ENCODE measurements around the gene ZFAND6.
"Not testable (repeated sequence)": the region's sequence is repeated elsewhere in the genome, so short reads cannot be mapped to it uniquely, and the experiment has no call there.

The ZFAND6 gene

GRCh38 chr15:80095511-80095910, 36.0 kb downstream of the ZFAND6 start:
- DNase-seq (ENCODE audit: extremely low read depth in 1 of 2, low read depth in 1 of 2): no peak

GRCh38 chr15:80095969-80096368, 36.5 kb downstream of the ZFAND6 start:
- DNase-seq (ENCODE audit: extremely low read depth in 1 of 2, low read depth in 1 of 2): no peak

DNA sequence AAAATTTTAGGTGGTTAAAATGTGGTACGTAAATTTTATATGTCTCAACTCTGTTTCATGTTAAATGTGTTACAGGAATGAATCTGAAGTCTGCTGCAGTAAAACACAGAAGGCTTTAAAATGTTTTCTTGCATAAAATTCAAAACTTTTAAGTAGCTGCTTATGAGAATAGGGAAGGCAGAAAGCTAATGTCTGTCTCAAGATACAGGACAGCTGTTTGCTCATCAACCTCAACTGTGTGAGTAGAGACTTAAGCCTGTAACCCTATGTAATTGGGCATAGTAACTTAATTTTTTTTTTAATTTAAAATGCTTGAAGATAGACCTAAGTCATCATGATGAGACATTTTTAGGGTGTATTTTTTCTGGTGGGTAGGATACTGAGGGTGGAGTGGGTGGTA, 38.9 kb downstream of the ZFAND6 start:
- no peak for DNase-seq (ENCODE audit: extremely low read depth in 1 of 2, low read depth in 1 of 2)

GRCh38 chr15:80099241-80099640, 39.8 kb downstream of the ZFAND6 start:
- no peak for DNase-seq (ENCODE audit: extremely low read depth in 1 of 2, low read depth in 1 of 2)

DNA sequence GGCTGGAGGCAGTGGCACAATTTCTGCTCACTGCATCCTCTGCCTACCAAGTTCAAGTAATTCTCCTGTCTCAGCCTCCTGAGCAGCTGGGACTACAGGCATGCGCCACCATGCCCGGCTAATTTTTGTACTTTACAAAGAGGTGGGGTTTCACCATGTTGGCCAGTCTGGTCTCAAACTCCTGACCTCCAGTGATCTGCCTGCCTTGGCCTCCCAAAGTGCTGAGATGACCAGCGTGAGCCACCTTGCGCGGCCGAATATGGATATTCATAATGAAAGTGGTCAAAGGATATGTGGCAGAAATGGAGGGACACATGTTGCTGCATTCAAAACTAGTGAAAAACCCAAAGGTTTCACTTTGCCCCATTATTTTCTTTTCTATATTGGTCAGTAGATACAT, 40.2 kb downstream of the ZFAND6 start:
- not testable (repeated sequence) for DNase-seq (ENCODE audit: extremely low read depth in 1 of 2, low read depth in 1 of 2)

DNA sequence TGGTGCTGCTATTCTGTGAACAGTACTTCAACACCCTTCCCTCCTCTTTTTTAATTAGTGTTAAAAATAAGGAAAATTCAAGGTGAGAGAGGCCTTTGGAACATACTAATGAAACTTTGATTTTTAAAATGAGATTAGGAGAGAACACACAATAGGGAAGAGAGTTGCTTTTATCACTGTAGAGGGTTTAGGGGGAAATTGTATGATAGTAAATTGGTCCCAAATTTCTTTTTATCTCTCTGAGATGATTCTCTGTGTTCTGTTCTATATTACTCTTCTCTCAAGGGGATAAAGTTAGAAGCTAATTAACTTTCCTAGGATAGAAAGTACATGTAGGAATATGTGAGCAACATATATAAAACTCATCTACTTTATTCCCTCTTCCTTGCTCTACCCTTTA, 40.8 kb downstream of the ZFAND6 start:
- DNase-seq (ENCODE audit: extremely low read depth in 1 of 2, low read depth in 1 of 2): no peak

GRCh38 chr15:80105193-80105592, 45.7 kb downstream of the ZFAND6 start:
- DNase-seq (ENCODE audit: extremely low read depth in 1 of 2, low read depth in 1 of 2): no peak

DNA sequence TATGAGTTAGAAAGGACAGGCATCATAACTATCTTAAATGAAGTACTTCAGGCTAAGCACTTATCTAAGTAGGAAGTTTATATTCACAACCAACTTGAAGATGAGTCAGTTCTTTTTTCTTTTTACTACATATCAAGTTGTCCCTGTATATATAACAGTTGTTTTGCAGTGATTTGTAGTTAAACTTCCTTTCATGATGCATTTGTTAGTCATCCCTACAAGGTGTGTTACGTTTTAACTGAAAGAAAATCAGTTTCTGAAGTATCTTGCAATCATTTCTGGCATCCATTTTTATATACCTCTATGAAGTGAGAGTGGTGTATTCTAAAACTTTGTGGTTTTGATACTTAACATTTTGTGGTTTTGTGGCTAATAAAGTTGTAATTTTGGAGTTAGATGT, 46.1 kb downstream of the ZFAND6 start:
- no peak for DNase-seq (ENCODE audit: extremely low read depth in 1 of 2, low read depth in 1 of 2)

GRCh38 chr15:80106051-80106450, 46.6 kb downstream of the ZFAND6 start:
- no peak for DNase-seq (ENCODE audit: extremely low read depth in 1 of 2, low read depth in 1 of 2)

- no peak for DNase-seq (ENCODE audit: extremely low read depth in 1 of 2, low read depth in 1 of 2)
Observed at GRCh38 chr15:80107204-80107603, 47.7 kb downstream of the ZFAND6 start.

DNA sequence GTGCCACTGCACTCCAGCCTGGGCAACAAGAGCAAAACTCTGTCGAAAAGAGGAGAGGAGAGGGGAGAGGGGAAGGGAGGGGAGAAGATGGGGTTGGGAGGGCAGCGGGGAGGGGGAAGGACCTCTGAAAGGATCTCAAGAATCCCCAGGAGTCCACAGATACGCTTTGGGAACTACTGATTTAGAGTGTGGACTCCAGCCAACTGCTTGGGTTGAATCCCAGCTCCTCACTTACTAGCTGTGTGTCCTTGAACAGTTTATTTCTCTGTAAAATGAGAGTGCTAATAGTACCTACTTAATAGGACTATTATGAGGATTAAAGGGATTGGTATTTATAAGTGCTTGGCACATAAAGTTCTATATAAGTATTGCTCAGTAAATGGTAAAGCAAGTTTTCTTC, 48.3 kb downstream of the ZFAND6 start:
- DNase-seq (ENCODE audit: extremely low read depth in 1 of 2, low read depth in 1 of 2): no peak

DNA sequence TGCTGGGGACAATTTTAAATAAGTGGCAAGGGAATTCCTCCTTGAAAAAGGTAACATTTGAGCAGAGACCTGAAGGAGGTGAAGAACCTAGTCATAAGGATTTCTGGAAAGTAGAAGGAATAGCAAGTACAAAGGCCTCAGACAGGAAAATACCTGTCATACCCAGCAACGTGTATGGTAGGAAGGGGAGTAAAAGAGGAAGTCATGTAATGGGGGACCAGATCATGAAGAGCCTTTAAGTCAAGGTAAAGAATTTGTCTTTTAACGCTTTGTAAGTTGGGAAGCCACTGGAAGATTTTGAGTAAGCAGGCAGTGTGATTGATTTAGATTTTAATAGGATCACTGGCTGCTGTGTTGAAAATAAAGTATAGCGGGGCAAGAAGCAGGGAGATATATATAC, 49.9 kb downstream of the ZFAND6 start:
- DNase-seq (ENCODE audit: extremely low read depth in 1 of 2, low read depth in 1 of 2): no peak

GRCh38 chr15:80110920-80111319, 51.4 kb downstream of the ZFAND6 start:
- no peak for DNase-seq (ENCODE audit: extremely low read depth in 1 of 2, low read depth in 1 of 2)

DNA sequence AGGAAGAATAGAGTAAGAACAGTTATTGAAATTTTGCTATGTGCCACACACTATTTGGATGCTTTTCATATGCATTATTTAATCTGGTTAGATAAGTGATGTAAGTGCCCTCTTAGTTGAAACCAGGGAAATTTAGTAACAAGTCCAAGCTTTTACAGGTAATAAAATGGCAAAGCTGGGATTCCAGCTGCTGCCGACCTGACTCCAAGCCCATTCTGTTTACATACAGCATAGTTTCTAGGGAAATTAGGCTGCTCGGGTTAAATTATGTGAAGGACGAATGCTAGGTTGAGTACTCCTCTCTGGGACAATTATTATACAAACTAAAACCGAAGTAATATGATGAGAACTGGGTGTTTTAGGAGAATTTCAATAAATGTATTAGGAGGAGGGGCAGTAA, 54.6 kb downstream of the ZFAND6 start:
- no peak for DNase-seq (ENCODE audit: extremely low read depth in 1 of 2, low read depth in 1 of 2)

GRCh38 chr15:80115021-80115420, 55.5 kb downstream of the ZFAND6 start:
- no peak for DNase-seq (ENCODE audit: extremely low read depth in 1 of 2, low read depth in 1 of 2)

DNA sequence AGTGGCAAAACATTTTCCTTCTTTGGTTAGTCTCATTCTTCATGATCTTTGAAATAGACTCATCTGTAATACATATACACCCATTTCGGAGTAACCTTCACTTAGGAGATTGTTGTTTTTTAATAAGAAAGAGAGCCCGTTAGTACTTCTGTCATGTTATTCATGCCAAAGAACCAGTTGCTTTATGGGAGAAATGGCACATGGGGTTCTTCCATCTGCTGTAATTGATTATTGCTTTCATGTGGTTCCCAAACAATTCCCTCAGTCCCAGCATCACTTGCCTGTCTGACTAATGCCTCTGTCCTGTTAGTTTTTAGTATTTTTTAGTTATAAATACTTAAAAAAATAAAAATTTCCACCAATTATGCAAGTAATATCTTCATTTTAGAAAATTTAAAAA, 59.5 kb downstream of the ZFAND6 start:
- no peak for DNase-seq (ENCODE audit: extremely low read depth in 1 of 2, low read depth in 1 of 2)

DNA sequence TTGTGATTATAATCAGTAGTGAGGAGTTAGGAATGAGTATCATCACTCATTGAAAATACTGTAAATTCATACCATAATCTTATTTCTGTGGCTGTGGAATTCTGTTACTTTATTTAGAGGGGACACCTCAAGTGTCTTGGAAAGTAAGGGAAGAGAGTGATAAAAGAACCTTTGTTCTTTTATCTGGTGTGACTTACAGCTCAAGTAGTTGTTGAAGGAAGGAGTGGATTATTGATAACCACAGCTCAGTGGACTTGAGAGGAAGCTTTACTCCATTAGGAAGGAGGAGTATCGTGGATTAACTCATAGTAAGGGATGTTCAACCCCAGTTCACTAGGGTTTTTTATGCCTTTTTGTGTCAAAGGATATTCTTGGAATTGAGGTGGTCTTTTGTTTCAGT, 61.2 kb downstream of the ZFAND6 start:
- DNase-seq (ENCODE audit: extremely low read depth in 1 of 2, low read depth in 1 of 2): no peak

DNA sequence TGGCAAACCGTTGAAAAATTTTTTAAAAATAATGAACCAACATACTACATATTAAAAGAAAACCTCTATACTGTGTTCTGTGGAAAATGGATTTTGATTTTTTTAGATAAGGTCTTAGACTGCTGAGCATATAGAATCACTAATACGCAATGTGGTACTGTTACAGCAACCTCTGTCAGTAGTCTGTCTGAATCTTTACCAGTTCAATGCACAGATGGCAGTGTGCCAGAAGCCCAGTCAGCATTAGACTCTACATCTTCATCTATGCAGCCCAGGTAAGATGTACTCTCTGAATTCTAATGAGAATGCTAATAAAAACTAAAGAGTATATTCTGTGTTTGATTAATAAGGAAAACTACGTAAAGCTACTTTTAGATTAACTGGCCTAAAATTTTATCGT, 62.1 kb downstream of the ZFAND6 start:
- DNase-seq (ENCODE audit: extremely low read depth in 1 of 2, low read depth in 1 of 2): no peak

DNA sequence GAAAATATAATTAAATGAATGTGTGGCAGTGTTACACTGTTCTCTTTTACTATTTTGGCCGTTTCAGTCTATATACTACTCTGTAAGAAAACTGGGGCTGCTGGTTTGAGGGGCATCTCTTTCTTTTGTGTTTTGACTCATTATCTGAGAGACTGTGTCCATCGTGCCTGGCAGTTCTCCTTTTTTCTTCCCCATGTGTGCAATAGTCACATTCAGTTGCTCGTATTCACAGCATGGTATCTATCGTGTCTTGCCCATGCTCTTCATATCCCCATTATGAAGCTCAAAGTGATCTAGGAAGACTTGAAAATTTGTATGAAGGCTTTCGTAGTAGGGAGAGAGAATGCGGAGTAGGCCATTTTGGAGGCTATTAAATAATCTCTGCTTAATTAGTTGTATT, 63.6 kb downstream of the ZFAND6 start:
- no peak for DNase-seq (ENCODE audit: extremely low read depth in 1 of 2, low read depth in 1 of 2)

DNA sequence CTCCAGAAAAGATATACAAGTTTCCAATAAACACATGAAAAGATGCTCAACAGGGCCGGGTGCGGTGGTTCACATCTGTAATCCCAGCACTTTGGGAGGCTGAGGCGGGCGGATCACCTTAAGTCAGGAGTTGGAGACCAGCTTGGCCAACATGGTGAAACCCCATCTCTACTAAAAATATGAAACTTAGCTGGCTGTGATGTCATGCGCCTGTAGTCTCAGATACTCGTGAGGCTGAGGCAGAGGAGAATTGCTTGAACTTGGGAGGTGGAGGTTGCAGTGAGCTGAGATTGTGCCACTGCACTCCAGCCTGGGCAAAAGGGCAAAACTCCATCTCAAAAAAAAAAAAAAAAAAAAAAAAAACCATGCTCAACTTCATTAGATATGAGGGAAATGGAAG, 67.8 kb downstream of the ZFAND6 start:
- DNase-seq (ENCODE audit: extremely low read depth in 1 of 2, low read depth in 1 of 2): not testable (repeated sequence)

- DNase-seq (ENCODE audit: extremely low read depth in 1 of 2, low read depth in 1 of 2): no peak
Observed at GRCh38 chr15:80127911-80128310, 68.4 kb downstream of the ZFAND6 start.

- DNase-seq (ENCODE audit: extremely low read depth in 1 of 2, low read depth in 1 of 2): no peak
Observed at GRCh38 chr15:80132382-80132781, 72.9 kb downstream of the ZFAND6 start.

- DNase-seq (ENCODE audit: extremely low read depth in 1 of 2, low read depth in 1 of 2): no peak
Observed at GRCh38 chr15:80136854-80137253, 77.4 kb downstream of the ZFAND6 start.

- no peak for DNase-seq (ENCODE audit: extremely low read depth in 1 of 2, low read depth in 1 of 2)
Observed at GRCh38 chr15:80138961-80139360, 79.5 kb downstream of the ZFAND6 start.

Measured in activated CD8-positive, alpha-beta memory T cell treated with anti-CD3 and anti-CD28 coated beads for 1 hour (primary cell).